ENCODE measurements around the gene MECP2. TPM values are rescaled to one million over a fixed set of nuclear protein-coding genes. Genes with fewer than 3 reads are reported as not detected.
A peak's percentile ranks its signal among the peaks of the same experiment; 100 is the strongest.

The MECP2 gene
- total and polyA plus RNA-seq, 12 donors: 14.0 to 39.3 (median 36.2) TPM

DNA sequence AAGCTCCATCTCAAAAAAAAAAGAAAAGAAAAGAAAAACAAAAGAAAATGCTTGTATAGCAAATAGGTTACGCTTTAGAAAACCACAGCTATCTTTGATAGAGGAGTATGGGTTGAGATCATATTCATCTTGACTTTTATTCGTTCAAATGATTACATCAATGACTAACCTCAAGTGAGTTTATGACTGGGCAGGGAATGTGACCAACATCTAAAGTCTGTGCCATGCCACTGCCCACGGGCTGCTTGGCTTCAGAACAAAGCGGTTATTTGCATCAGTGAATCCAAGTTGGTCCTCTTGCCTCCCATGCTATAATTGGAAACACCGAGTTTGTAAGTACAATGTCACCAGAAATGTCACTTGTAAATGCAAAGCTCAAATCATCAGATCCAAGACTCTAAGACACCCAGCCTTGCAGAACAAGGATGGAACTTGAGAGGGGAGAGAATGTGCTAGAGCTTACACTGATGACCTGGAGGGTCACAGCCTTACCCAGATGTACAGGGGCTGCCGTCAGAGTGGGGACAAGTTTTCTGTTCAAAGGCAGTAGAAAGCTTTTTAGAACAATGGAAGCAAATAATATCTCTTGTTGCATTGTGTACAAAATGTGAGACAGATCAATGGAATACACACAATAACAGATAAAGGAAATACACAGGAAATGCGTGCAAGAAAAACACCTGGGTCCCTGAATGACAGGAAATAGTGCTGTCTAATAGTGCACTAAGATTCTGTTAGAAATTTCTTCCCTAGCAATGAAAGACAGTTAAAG, 38.1 kb upstream of the MECP2 start:
- no peaks in the 10 kb centered on the region for H3K36me3 ChIP-seq
- peaks cover 0 to 19% (median 0%) of the 10 kb centered on the region in 9 donors for H3K4me1 ChIP-seq
- WGBS, 2 donors: 46 to 58% methylated on average over 7 of the region's 7 CpGs
- intact Hi-C loops (cut with DNase I): no loop called here
- no peak for DNase-seq
- H3K4me3 ChIP-seq: no peak overlapping the region
- ATAC-seq: peak in 2 of 8 donors; percentile 7 to 40
- no peak for TF ChIP-seq CTCF (IDR thresholded peaks at IDR 0.05)
- H3K27ac ChIP-seq: peak overlapping the region in 6 of 10 donors; percentile 26 to 81 (median 62)
- peaks cover 0 to 35% (median 0%) of the 10 kb centered on the region in 7 donors for H3K27me3 ChIP-seq
- no peaks in the 10 kb centered on the region for H3K9me3 ChIP-seq

GRCh38 chrX:154132366-154132765, 34.8 kb upstream of the MECP2 start:
- Histone ChIP-seq H3K27me3 (peaks cover 0 to 27% (median 0%) of the 10 kb centered on the region in 7 donors), H3K4me1 (peaks cover 0 to 18% (median 0%) of the 10 kb centered on the region in 9 donors), H3K9me3 (no peaks in the 10 kb centered on the region), H3K4me3 (no peak overlapping the region), H3K27ac (no peak overlapping the region), H3K36me3 (no peaks in the 10 kb centered on the region)
- intact Hi-C loops (cut with DNase I): no loop called here
- ATAC-seq (no peak), DNase-seq (no peak)
- TF ChIP-seq CTCF (IDR thresholded peaks at IDR 0.05): no peak
- 95 to 96% methylated on average over 9 of the region's 9 CpGs for WGBS, 2 donors

DNA sequence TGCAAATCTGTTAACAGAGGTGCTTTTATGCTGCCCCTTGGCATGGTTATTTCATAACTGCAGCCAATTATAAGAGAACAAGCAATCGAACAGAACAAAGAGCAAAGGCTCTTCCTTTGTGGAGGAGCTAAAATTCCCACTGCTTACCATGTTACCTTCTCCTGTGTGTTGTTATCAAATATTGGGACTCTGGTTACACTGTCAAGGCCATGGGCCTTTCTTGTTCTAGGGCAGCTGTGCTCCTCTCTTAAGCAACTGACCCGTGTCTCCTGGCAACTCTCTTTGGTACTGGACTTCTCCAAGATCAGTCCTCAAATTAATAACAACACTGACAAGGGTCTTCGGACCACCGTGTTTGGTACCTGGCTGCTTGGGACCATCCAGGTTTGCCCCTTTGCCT, 34.4 kb upstream of the MECP2 start:
- Histone ChIP-seq H3K36me3 (no peaks in the 10 kb centered on the region), H3K4me1 (peaks cover 0 to 14% (median 0%) of the 10 kb centered on the region in 9 donors), H3K9me3 (no peaks in the 10 kb centered on the region), H3K4me3 (no peak overlapping the region), H3K27me3 (peaks cover 0 to 23% (median 0%) of the 10 kb centered on the region in 7 donors), H3K27ac (no peak overlapping the region)
- ATAC-seq: no peak
- WGBS, 2 donors: 86 to 87% methylated on average over 4 of the region's 4 CpGs
- TF ChIP-seq CTCF (IDR thresholded peaks at IDR 0.05): no peak
- no peak for DNase-seq
- intact Hi-C loops (cut with DNase I): no loop called here

- no peak for TF ChIP-seq CTCF (IDR thresholded peaks at IDR 0.05)
- Histone ChIP-seq H3K9me3 (no peaks in the 10 kb centered on the region), H3K4me3 (no peak overlapping the region), H3K27me3 (peaks cover 0 to 29% (median 0%) of the 10 kb centered on the region in 7 donors), H3K36me3 (no peaks in the 10 kb centered on the region), H3K27ac (peak overlapping the region in 1 of 10 donors; percentile 15), H3K4me1 (peaks cover 0 to 26% (median 7%) of the 10 kb centered on the region in 9 donors)
- 95 to 98% methylated on average over 11 of the region's 11 CpGs for WGBS, 2 donors
- intact Hi-C loops (cut with DNase I): no loop called here
- ATAC-seq (peak in 1 of 8 donors; percentile 45), DNase-seq (no peak)
Measured at GRCh38 chrX:154126101-154126500, 28.6 kb upstream of the MECP2 start.
